Tibial nerve (tissue), 4 donors: ENCODE data around the gene TMEM185A. TPM values are rescaled to one million over a fixed set of nuclear protein-coding genes. Genes with fewer than 3 reads are reported as not detected.
"Not testable (repeated sequence)": the region's sequence is repeated elsewhere in the genome, so short reads cannot be mapped to it uniquely, and the experiment has no call there.

Experiments
- DNase-seq, 2 donors: peaks; one replicate each; pipeline ENCODE4 v3.0.0-alpha.2; 2019; ENCODE audit warnings: low spot score in 2 of 2
- H3K27ac ChIP-seq, 4 donors: fragments of 200-600 bp; sonication (generic) in 3 of 4; one replicate each; pipeline ENCODE4 v1.5.1; 2017 to 2019; ENCODE audit warnings: mild to moderate bottlenecking in 1 of 4
- H3K27me3 ChIP-seq, 2 donors: fragments of 200-600 bp; sonication (generic) in 1 of 2; one replicate each; pipeline versions ENCODE4 v1.5.1 to v1.6.0; 2017 to 2019
- H3K36me3 ChIP-seq, 3 donors: fragments of 200-600 bp; sonication (generic); one replicate each; pipeline ENCODE4 v1.5.1; 2018 to 2019
- H3K4me1 ChIP-seq, 4 donors: fragments of 200-600 bp; sonication (generic) in 3 of 4; one replicate each; pipeline ENCODE4 v1.5.1; 2017 to 2019
- H3K4me3 ChIP-seq, 4 donors: fragments of 200-600 bp; sonication (generic) in 3 of 4; one replicate each; pipeline ENCODE4 v1.5.1; 2017 to 2019; ENCODE audit warnings: mild to moderate bottlenecking in 1 of 4, moderate library complexity in 1 of 4
- H3K9me3 ChIP-seq, 4 donors: fragments of 200-600 bp; sonication (generic) in 3 of 4; one replicate each; pipeline ENCODE4 v1.5.1; 2017 to 2019
- EP300 ChIP-seq, 2 donors: sonication (generic); formaldehyde crosslinking; IDR thresholded peaks; one replicate each; pipeline ENCODE4 v1.6.1; 2017; ENCODE audit warnings: antibody characterized with exemption in 2 of 2, mild to moderate bottlenecking in 1 of 2
- POLR2A ChIP-seq, 2 donors: fragments of 450-650 bp; IDR thresholded peaks; one replicate each; pipeline ENCODE4 v1.6.1; 2017; ENCODE audit warnings: antibody characterized with exemption in 2 of 2, mild to moderate bottlenecking in 2 of 2, moderate library complexity in 2 of 2
- WGBS, 2 donors: methylation state at CpG; one replicate each; pipeline ENCODE4 v1.1.5; 2018; 5-methylcytosine and 5-hydroxymethylcytosine counted together
- total RNA-seq, 4 donors: library from RNA; depleted of rRNA; stranded (reverse); fragments of >200 nt; gene quantifications; one replicate each; pipeline ENCODE4 v1.1.0, GENCODE V29; 2016
- TF ChIP-seq, protein P1 (sequence below), 5 experiments: fragments of 200-600 bp in 3 of 5; fragments of 450-650 bp in 2 of 5; sonication (generic) in 3 of 5; IDR thresholded peaks; one replicate each; pipeline ENCODE4 v1.5.1; 2016 to 2019; ENCODE audit warnings: antibody characterized with exemption in 5 of 5, mild to moderate bottlenecking in 3 of 5, moderate library complexity in 2 of 5

The TMEM185A gene
- total RNA-seq, 4 donors from 2014 or later, result 14.7 to 29.1 (median 21.5) TPM

DNA sequence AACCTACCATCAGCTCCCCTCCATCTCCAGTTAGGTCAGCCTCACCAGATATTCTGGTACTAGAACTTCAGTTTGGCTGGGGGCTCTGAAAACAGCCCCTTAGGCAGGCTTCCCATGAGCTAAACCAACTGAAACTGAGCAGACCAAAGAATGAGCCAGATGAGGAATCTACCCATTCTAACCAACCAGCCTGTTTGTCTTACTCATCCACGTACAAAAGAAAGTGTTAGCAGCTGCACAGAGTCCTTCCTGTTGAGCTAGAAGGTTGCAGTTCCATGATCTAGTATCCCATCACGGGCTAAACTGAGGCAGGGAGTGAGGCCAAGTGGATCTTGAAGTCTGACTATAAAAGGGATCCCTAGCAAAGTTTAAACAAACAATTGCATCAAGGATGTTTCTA, 61.8 kb downstream of the TMEM185A start:
- H3K4me1 ChIP-seq, result no peaks in the 10 kb centered on the region
- H3K4me3 ChIP-seq, result no peak overlapping the region
- H3K27ac ChIP-seq, result no peak overlapping the region
- WGBS, 2 donors, result 34 to 75% methylated on average over 2 of the region's 2 CpGs
- no peaks in the 10 kb centered on the region for H3K27me3 ChIP-seq
- DNase-seq, result no peak
- TF ChIP-seq, protein P1, sequence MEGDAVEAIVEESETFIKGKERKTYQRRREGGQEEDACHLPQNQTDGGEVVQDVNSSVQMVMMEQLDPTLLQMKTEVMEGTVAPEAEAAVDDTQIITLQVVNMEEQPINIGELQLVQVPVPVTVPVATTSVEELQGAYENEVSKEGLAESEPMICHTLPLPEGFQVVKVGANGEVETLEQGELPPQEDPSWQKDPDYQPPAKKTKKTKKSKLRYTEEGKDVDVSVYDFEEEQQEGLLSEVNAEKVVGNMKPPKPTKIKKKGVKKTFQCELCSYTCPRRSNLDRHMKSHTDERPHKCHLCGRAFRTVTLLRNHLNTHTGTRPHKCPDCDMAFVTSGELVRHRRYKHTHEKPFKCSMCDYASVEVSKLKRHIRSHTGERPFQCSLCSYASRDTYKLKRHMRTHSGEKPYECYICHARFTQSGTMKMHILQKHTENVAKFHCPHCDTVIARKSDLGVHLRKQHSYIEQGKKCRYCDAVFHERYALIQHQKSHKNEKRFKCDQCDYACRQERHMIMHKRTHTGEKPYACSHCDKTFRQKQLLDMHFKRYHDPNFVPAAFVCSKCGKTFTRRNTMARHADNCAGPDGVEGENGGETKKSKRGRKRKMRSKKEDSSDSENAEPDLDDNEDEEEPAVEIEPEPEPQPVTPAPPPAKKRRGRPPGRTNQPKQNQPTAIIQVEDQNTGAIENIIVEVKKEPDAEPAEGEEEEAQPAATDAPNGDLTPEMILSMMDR (IDR thresholded peaks at IDR 0.05), result no peak
- TF ChIP-seq POLR2A (IDR thresholded peaks at IDR 0.05), result no peak
- TF ChIP-seq EP300 (IDR thresholded peaks at IDR 0.05), result no peak
- H3K36me3 ChIP-seq, result no peaks in the 10 kb centered on the region
- no peaks in the 10 kb centered on the region for H3K9me3 ChIP-seq

DNA sequence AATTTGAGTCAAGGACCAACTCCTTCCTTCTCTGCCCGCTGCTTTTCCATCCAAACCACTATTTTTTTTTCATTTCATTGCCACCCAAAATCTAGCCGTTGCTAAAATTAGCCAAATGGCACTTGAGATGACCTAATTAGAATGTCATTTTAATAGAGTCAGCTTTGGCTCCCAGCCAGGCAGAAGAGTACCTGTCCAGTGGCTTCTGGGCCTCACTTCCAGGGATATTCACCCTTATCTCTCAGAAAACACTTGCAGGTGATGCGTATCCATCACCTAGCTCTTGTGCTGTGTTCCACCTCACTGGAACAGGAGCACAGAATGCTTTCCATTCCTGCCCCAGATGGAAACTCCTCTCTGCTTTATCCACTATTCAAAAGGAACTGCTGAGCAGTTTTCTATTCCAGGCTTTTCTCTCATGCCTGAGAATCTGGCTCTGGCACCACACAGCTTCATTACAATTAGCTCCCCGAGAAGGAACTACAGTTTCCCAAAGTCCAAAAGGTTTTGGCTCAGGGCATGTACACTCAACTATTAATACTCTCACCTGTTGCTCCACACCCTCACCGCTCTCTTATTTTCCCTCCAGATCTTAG, 62.8 kb downstream of the TMEM185A start:
- TF ChIP-seq POLR2A (IDR thresholded peaks at IDR 0.05), result no peak
- TF ChIP-seq, protein P1 (IDR thresholded peaks at IDR 0.05), result no peak
- no peak for TF ChIP-seq EP300 (IDR thresholded peaks at IDR 0.05)
- Histone ChIP-seq H3K27me3 (no peaks in the 10 kb centered on the region), H3K4me3 (no peak overlapping the region), H3K27ac (no peak overlapping the region), H3K9me3 (no peaks in the 10 kb centered on the region), H3K36me3 (no peaks in the 10 kb centered on the region), H3K4me1 (no peaks in the 10 kb centered on the region)
- WGBS, 2 donors, result 66 to 77% methylated on average over 5 of the region's 5 CpGs
- no peak for DNase-seq

DNA sequence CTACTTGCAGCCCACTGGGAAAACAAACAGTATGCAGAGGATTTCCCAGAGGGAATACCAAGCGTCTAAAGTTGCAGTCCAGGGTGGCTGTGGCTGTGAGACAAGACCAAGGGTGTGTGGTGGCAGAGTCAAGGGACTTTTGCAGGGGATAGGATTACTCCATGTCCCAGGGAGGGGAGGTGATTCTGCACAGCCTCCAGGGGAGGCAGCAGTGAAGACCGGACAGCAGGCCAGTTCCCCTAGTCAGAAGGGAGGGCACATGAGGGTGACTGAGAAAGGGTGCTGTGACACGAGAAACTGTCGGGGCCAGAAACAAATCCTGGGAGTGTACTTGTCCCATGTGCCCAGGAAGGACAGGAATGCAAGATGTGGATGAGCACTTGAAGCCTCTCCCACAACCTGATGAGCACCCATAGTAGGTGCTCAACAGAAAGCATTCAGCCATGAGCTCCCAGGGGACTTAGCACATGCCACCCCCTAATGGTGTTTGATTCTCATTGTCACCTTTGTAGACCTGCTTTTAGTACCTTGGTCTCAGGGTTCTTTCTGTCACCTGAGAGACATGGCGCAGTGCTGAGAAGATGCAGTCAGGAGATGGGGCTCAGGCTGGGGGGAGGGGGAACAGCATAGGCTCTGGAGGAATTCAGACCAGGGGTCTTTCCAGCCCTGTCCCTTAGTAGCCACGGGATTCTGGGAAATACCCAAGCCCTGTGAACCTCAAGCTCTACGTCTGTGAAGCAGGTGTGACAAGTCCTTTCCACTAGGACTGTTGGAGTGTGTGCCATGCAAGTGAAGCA, 63.8 kb downstream of the TMEM185A start:
- no peak overlapping the region for H3K27ac ChIP-seq
- H3K4me3 ChIP-seq, result no peak overlapping the region
- no peaks in the 10 kb centered on the region for H3K36me3 ChIP-seq
- TF ChIP-seq POLR2A (IDR thresholded peaks at IDR 0.05) (no peak), EP300 (IDR thresholded peaks at IDR 0.05) (no peak)
- TF ChIP-seq, protein P1 (IDR thresholded peaks at IDR 0.05), result no peak
- H3K9me3 ChIP-seq, result no peaks in the 10 kb centered on the region
- DNase-seq, result no peak
- 72 to 92% methylated on average over 2 to 7 of the region's 7 CpGs for WGBS, 2 donors
- no peaks in the 10 kb centered on the region for H3K4me1 ChIP-seq
- H3K27me3 ChIP-seq, result no peaks in the 10 kb centered on the region

DNA sequence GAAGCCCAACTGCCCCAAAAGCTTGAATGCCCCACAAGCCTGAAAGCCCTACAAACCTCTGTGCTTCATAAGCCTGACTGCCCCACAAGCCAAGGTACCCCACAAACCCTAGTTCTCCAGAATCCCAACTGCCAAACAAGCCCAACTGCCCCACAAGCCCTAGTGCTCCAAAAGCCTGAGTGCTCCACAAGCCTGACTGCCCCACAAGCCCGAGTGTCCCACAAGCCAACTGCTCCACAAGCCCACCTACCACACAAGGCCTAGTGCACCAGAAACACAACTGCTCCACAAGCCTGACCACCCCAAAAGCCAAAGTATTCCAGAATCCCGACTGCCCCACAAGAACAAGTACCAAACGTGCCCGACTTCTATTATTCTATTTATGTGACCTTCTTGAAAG, 68.2 kb downstream of the TMEM185A start:
- H3K27ac ChIP-seq, result no peak overlapping the region
- no peaks in the 10 kb centered on the region for H3K9me3 ChIP-seq
- WGBS, 2 donors, result 81 to 95% methylated on average over 4 of the region's 4 CpGs
- H3K27me3 ChIP-seq, result no peaks in the 10 kb centered on the region
- no peak for DNase-seq
- no peaks in the 10 kb centered on the region for H3K4me1 ChIP-seq
- H3K36me3 ChIP-seq, result no peaks in the 10 kb centered on the region
- TF ChIP-seq, protein P1 (IDR thresholded peaks at IDR 0.05), result no peak
- TF ChIP-seq EP300 (IDR thresholded peaks at IDR 0.05) (no peak), POLR2A (IDR thresholded peaks at IDR 0.05) (no peak)
- H3K4me3 ChIP-seq, result no peak overlapping the region

DNA sequence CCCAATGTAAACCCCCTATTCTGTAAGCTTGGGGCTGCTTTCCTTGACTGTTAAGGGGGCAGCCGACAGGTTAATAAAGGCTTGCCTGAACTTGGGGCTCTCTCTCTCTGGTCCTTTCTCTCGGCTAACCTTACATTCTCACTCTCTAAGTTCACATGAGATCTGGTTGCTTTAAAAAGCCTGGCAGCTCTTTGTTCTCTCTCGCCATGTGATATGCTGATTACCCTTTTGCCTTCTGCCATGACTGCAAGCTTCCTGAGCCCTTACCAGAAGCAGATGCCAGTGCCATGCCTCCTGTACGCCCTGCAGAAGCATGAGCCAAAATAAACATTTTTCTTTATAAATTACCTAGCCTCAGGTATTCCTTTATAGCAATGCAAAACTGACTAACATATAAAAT, 76.3 kb downstream of the TMEM185A start:
- not testable (repeated sequence) for DNase-seq, H3K27ac ChIP-seq, H3K27me3 ChIP-seq, H3K4me1 ChIP-seq, H3K36me3 ChIP-seq, H3K4me3 ChIP-seq, H3K9me3 ChIP-seq
- WGBS, 2 donors, result no CpG with 5 or more reads among the region's 4 CpGs

DNA sequence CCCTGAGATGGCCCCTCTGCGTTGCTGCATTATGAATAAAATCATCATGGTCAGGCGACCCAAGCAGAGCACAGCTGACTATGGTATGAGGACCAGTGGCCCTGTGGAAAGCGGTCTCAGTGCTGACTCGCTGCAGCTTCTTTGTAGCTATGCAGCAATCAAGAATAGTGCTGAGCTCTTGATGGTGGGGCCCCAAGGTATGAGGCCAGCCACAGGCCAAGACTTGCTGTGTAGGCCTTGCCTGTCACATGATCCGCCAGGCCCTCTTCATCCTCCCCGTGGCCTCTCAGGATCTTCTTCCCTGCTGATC, 79.7 kb downstream of the TMEM185A start:
- H3K27me3 ChIP-seq, H3K4me3 ChIP-seq, DNase-seq, H3K9me3 ChIP-seq, H3K36me3 ChIP-seq, H3K27ac ChIP-seq, H3K4me1 ChIP-seq: not testable (repeated sequence)
- no CpG with 5 or more reads among the region's 6 CpGs for WGBS, 2 donors

DNA sequence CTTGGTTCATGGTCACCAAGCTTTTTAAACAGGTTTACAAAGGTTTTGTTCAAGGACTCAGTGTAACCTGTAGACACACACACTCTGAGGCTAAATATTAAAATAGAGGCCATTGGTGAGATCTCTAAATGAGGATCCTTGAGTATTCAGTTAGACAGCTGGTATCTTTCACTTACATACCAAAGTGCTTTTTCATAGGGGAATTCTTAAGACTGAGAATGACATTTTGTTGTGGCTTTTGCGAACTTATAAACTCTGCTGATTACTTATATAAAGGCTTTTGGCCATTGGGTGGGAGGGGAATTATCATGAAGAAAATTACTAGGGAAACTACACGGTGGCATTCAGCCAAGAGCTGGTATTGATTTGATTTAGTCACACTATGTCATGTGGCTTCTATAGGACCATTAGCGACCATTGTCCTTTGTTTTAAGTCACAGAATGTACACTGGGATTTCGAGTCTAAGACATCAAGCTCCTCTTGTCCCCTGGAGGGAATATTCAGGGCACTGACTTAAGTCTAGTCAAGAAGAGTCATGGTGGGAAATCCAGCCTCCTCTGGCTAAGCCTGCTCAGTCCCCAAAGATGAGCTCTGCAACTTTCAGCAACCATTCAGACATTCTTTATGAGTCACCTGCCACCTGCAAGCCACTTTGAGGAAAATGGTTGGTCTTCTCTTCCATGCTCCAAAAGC, 80.2 kb downstream of the TMEM185A start:
- H3K27ac ChIP-seq, H3K4me1 ChIP-seq, H3K9me3 ChIP-seq, DNase-seq, H3K27me3 ChIP-seq, H3K36me3 ChIP-seq, H3K4me3 ChIP-seq: not testable (repeated sequence)
- no CpG with 5 or more reads among the region's 4 CpGs for WGBS, 2 donors

DNA sequence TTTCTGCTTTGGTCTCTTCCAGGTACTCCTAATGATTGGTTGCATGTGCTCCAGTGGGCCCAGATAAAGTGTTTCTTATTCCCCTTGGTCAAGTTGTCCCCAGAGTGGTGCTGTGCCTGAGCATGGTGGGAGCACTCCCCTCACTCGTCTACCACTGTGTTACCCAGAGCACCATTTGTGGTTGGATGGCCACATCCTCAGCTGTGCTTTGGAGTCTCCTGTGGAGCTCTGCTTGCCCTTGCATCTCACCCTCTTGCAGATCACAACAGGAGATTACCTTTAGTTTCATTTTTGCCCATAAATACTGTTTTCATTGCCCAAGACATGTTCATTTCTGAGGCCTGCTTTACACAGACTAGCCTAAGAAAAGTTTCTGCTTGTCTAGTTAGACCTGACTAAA, 81.1 kb downstream of the TMEM185A start:
- H3K9me3 ChIP-seq, H3K4me1 ChIP-seq, H3K36me3 ChIP-seq, H3K27me3 ChIP-seq, DNase-seq, H3K4me3 ChIP-seq, H3K27ac ChIP-seq: not testable (repeated sequence)
- 72% methylated on average over 1 of the region's 1 CpG; no CpG with 5 or more reads in 1 of the 2 donors for whole genome bisulfite sequencing, 2 donors

DNA sequence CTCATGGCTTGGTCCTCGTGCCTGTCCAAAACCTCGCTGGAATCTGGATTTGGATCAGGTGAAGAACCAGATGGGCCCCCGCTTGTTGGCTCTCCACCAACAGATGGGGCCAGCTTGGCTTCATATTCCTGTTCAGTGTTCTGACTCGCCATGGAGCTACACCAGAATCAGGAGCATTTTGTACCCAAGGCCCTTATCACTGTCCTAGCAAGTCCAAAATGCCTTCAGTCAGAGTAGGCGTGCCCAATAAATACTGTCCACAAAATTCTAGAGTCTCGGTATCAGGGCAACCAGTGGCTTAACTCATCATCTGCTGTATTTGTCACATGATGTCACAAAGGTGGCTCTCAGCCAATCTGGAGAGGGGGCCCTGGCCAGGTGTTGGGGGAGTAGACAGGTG, 81.9 kb downstream of the TMEM185A start, which contains the start of gene HSFX3:
Gene HSFX3, minus strand, starts transcription at position 224 of the 400 bp plus-strand sequence. Its CDS starts 72 bp downstream, at position 152.
- H3K27me3 ChIP-seq, H3K4me3 ChIP-seq, H3K36me3 ChIP-seq, DNase-seq, H3K9me3 ChIP-seq, H3K4me1 ChIP-seq, H3K27ac ChIP-seq: not testable (repeated sequence)
- WGBS, 2 donors, result no CpG with 5 or more reads among the region's 6 CpGs
